ENCODE results near the gene DPP8.

- TF ChIP-seq, protein P1, sequence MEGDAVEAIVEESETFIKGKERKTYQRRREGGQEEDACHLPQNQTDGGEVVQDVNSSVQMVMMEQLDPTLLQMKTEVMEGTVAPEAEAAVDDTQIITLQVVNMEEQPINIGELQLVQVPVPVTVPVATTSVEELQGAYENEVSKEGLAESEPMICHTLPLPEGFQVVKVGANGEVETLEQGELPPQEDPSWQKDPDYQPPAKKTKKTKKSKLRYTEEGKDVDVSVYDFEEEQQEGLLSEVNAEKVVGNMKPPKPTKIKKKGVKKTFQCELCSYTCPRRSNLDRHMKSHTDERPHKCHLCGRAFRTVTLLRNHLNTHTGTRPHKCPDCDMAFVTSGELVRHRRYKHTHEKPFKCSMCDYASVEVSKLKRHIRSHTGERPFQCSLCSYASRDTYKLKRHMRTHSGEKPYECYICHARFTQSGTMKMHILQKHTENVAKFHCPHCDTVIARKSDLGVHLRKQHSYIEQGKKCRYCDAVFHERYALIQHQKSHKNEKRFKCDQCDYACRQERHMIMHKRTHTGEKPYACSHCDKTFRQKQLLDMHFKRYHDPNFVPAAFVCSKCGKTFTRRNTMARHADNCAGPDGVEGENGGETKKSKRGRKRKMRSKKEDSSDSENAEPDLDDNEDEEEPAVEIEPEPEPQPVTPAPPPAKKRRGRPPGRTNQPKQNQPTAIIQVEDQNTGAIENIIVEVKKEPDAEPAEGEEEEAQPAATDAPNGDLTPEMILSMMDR (IDR thresholded peaks at IDR 0.05), result no peak
- no peak for TF ChIP-seq POLR2A (IDR thresholded peaks at IDR 0.05)
These were observed 41.7 kb upstream of the DPP8 start for GRCh38 chr15:65558997-65559760.
